GM19452 (cell line): ENCODE results near the gene AFM.
"Not testable (repeated sequence)": the region's sequence is repeated elsewhere in the genome, so short reads cannot be mapped to it uniquely, and the experiment has no call there.

Experiments
- ATAC-seq: cut with Tn5 transposase; IDR thresholded peaks from one replicate; pipeline ENCODE4 v1.9.1; 2021; ENCODE audit not compliant: unreplicated experiment

The AFM gene

DNA sequence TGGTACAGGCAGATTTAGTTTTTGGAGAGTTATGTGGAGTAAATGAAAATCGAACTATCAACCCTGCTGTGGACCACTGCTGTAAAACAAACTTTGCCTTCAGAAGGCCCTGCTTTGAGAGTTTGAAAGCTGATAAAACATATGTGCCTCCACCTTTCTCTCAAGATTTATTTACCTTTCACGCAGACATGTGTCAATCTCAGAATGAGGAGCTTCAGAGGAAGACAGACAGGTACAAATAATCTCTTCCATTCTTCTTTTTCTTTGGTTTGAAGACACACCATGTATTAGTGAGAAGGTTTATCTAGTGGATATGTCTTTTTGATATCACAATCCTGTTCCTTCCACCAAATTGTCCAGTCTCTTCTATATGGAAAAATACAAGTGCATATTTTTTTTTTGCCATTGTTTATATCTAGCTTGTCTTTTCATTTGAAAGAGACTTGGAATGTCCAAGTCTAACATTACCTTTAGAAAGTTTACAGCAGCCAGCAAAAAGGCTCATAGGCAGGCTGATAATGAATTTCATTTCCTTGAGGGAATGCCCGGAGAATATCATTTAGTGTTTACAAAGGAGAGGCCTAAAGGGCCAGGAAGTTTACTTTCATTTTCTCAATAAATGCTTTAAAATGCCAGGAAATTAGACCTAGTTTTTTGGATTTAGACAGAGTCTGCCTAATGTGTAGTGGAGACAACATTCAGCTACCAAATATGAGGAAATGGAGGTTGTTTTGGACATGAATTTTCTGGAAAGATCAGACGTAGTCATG lies 18.6 kb downstream of the AFM start:
- ATAC-seq, result no peak

- no peak for ATAC-seq
These were observed 20.2 kb downstream of the AFM start for GRCh38 chr4:73501664-73502265.

DNA sequence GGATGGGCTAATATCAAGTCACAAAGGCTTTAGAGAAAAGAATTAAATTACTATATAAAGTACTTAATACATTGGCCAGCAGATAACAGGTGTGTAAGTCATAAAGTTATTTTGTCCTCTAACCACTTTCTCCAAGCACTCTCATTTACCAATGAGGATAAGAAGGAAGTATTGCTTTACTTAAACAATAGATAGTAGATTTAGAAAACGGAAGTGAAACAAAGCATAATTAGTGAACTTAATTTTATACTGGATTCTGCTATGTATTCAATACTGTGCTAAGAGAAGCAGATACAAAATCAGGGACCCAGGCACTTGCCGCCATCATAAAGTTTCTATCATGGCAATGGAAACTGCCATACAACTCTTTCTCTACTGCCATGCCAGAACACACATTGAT lies 24.0 kb downstream of the AFM start:
- ATAC-seq, result no peak

DNA sequence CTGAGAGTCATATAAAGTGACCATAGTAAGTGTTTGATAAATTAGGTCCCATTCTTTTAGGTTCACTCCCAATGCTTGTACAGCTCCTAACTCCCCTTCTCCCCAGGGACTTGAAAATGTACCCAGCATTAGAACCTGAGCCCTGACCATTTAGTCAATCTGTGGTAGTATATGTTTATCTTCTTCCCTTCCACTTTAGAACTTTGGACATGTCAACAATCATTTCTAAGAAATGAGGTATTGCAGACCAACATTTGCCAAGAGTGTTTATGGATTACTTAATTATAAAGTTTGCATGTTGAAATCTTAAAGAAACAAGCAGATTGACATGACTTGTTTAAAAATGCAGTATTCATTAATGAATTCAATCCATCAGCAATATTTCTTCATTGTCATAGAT lies 26.0 kb downstream of the AFM start:
- no peak for ATAC-seq

DNA sequence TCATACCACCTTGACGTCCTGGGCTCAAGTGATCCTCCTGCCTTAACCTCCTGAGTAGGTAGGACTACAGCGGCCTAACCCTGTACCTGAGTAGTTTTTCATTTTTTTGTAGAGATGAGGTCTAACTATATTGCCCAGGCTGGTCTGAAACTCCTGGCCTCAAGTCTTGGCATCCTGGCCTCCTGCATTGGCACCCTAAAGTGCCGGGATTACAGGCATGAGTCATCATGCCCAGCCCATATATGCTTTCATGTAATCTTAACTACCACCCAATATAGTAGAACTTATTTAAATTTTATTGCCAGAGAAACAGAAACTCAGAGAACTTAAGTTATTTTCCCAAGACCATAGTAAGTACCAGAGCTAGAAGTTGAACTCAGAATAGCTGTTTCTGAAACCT lies 27.1 kb downstream of the AFM start:
- no peak for ATAC-seq

GRCh38 chr4:73518340-73518739 lies 36.8 kb downstream of the AFM start:
- ATAC-seq, result no peak

GRCh38 chr4:73520821-73521220 lies 39.3 kb downstream of the AFM start:
- ATAC-seq, result no peak

GRCh38 chr4:73523126-73523525 lies 41.6 kb downstream of the AFM start:
- no peak for ATAC-seq

GRCh38 chr4:73525611-73526010 lies 44.1 kb downstream of the AFM start:
- ATAC-seq, result no peak

DNA sequence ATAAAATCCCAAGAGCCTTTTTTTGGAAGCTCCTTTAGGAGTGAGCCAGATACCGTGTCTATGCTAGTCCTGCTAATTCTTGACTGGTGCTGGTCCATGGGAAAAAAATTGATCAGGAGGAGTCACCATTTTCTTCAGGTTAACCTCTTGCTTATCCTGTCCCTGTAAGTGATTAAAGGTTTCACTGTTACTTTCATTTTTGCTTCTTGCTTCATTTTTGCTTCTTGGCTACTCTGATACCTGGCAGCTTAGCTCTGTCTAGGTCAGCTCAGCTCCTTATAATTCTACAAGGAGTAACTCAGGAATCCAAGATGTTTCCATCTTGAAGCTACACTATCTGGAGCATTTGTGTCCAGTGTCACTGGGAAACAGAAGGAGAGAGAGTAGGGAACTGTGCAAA lies 45.7 kb downstream of the AFM start:
- ATAC-seq, result no peak

DNA sequence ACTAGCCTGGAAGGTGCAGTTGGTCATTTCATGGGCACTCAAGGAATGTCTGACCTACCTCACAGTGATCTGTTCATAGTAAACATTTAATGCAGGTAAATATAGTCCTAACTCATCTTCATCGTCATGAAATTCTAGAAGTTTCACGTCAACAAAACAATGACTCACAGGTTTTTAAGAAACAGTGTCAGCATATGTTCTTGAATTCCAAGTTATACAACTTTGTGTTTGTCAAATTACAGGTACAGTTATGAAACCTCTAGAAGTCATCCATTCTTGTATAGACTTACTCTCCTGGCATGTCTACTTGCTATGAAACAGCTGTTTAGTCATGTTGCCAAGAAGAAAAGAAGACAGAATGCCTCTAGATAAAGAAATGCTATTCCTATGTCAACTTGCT lies 46.6 kb downstream of the AFM start:
- ATAC-seq, result no peak

GRCh38 chr4:73533515-73534422 lies 52.2 kb downstream of the AFM start:
- no peak for ATAC-seq

DNA sequence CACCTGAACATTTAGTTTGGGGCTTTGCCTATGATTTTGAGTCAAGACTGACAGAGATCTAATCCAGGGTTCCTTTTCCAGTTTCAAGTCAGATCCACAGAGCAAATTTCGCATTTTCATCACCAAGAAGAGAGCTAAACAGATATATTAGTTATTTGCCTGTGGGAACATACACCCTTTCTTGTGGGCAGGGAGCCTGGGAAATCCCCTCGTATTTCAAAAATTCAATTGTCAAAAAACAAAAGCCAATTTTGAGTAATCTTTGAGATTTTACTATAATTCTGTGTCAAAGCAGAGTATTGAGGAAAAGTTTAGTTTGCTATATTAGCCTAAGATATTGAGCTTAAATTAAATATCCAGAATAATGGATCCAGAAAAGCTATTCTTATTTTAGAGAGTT lies 56.6 kb downstream of the AFM start:
- ATAC-seq, result no peak

GRCh38 chr4:73539386-73539785 lies 57.8 kb downstream of the AFM start:
- no peak for ATAC-seq

DNA sequence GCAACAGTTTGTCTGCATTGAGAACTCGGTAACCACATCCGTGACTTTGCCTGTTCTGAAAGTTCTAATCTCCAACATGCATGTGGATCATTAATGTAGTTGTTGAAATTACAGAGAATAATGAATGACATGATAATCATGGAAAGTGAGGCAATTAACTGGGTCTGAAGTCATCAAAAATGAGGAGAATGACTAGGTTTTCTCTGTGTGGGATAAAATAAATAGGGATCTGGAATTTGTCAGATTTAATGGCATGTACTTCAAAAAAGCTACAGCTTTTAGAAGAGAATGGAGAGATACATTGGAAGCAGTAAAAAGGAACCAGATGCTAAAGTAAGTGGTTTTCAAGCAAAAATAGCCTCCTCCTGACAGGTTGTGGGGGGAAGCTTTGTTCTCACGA lies 59.3 kb downstream of the AFM start:
- ATAC-seq, result no peak

- no peak for ATAC-seq
These were observed 59.7 kb downstream of the AFM start for GRCh38 chr4:73541251-73541650.

- no peak for ATAC-seq
These were observed 63.1 kb downstream of the AFM start for GRCh38 chr4:73544620-73545019.

GRCh38 chr4:73550865-73551264 lies 69.3 kb downstream of the AFM start:
- not testable (repeated sequence) for ATAC-seq
